Measurements from ENCODE around the gene KCNJ5. TPM values are rescaled to one million over a fixed set of nuclear protein-coding genes. Genes with fewer than 3 reads are reported as not detected.
A peak's percentile ranks its signal among the peaks of the same experiment; 100 is the strongest.

KCNJ5 gene
- total RNA-seq, 1 experiment from 2014 or later: 0.17 TPM

GRCh38 chr11:128846985-128847384 lies 44.2 kb upstream of the KCNJ5 start:
- TF ChIP-seq SRF (IDR thresholded peaks at IDR 0.05; ENCODE audit: low read depth) (no peak), REST (IDR thresholded peaks at IDR 0.05; ENCODE audit: low read depth) (no peak), RAD21 (IDR thresholded peaks at IDR 0.05; ENCODE audit: low read depth) (no peak)
- intact Hi-C loops (cut with micrococcal nuclease): loop anchor here (5.0 kb wide), 2 partner anchors 675 to 815 kb away; no protein-coding TSS in a partner anchor
- ATAC-seq (no peak), DNase-seq (ENCODE audit: low read depth, low spot score) (no peak)
- Histone ChIP-seq H3K4me1 (ENCODE audit: control insufficient read depth in 1 of 2, insufficient read depth in 2 of 2, low read length in 2 of 2) (no peaks in the 10 kb centered on the region), H4K20me1 (ENCODE audit: insufficient read depth) (no peaks in the 10 kb centered on the region), H3K4me2 (ENCODE audit: low read length) (no peak overlapping the region), H3K9me2 (ENCODE audit: insufficient read depth) (no peaks in the 10 kb centered on the region), H3K9ac (ENCODE audit: low read length) (no peak overlapping the region), H2AFZ (ENCODE audit: low read depth, low read length, poor library complexity, severe bottlenecking) (no peak overlapping the region), H3K27ac (ENCODE audit: low read depth, low read length) (no peak overlapping the region), H3K27me3 (ENCODE audit: insufficient read depth, low read length) (peaks cover 27% of the 10 kb centered on the region), H3K9me3 (ENCODE audit: control insufficient read depth in 1 of 2, insufficient read depth in 1 of 2, low read depth in 1 of 2, low read length in 2 of 2) (no peaks in the 10 kb centered on the region), H3K79me2 (ENCODE audit: insufficient read depth, low read length) (no peaks in the 10 kb centered on the region), H3K36me3 (ENCODE audit: control insufficient read depth in 1 of 2, insufficient read depth in 2 of 2, low read length in 2 of 2) (no peaks in the 10 kb centered on the region), H3K4me3 (replicated peaks in 1 of 2; ENCODE audit: low read depth in 1 of 2, low read length in 2 of 2) (no peak overlapping the region)
- ChIA-PET CTCF (no interaction called here), POLR2A (no interaction called here), RAD21 (ENCODE audit: low non-redundant PET in 1 of 2, low total read pairs in 2 of 2, uncharacterized antibody in 2 of 2, unreplicated experiment in 2 of 2) (no interaction called here)
- BruUV-seq (replicated peaks): no TSS peak

- Histone ChIP-seq H4K20me1 (ENCODE audit: insufficient read depth) (no peaks in the 10 kb centered on the region), H3K36me3 (ENCODE audit: control insufficient read depth in 1 of 2, insufficient read depth in 2 of 2, low read length in 2 of 2) (no peaks in the 10 kb centered on the region), H3K9me2 (ENCODE audit: insufficient read depth) (no peaks in the 10 kb centered on the region), H3K27me3 (ENCODE audit: insufficient read depth, low read length) (peaks cover 17% of the 10 kb centered on the region), H3K4me3 (replicated peaks in 1 of 2; ENCODE audit: low read depth in 1 of 2, low read length in 2 of 2) (no peak overlapping the region), H3K4me2 (ENCODE audit: low read length) (no peak overlapping the region), H3K79me2 (ENCODE audit: insufficient read depth, low read length) (no peaks in the 10 kb centered on the region), H3K27ac (ENCODE audit: low read depth, low read length) (no peak overlapping the region), H2AFZ (ENCODE audit: low read depth, low read length, poor library complexity, severe bottlenecking) (peak overlapping the region; percentile 80), H3K9me3 (ENCODE audit: control insufficient read depth in 1 of 2, insufficient read depth in 1 of 2, low read depth in 1 of 2, low read length in 2 of 2) (no peaks in the 10 kb centered on the region), H3K4me1 (ENCODE audit: control insufficient read depth in 1 of 2, insufficient read depth in 2 of 2, low read length in 2 of 2) (no peaks in the 10 kb centered on the region), H3K9ac (ENCODE audit: low read length) (no peak overlapping the region)
- DNase-seq (ENCODE audit: low read depth, low spot score) (peak; percentile 49), ATAC-seq (peak; percentile 100)
- no TSS peak for BruUV-seq (replicated peaks)
- ChIA-PET RAD21 (ENCODE audit: low non-redundant PET in 1 of 2, low total read pairs in 2 of 2, uncharacterized antibody in 2 of 2, unreplicated experiment in 2 of 2) (no interaction called here), POLR2A (no interaction called here), CTCF (interaction anchor here (1.2 kb wide), 2 partner anchors 18 to 22 kb away, joined by 4 read pairs; no protein-coding TSS in a partner anchor)
- intact Hi-C loops (cut with micrococcal nuclease): loop anchor here (5.0 kb wide), 2 partner anchors 677 to 817 kb away; no protein-coding TSS in a partner anchor
- TF ChIP-seq JUND (IDR thresholded peaks at IDR 0.05) (no peak), MAX (IDR thresholded peaks at IDR 0.05) (peak; percentile 54), POLR2A (IDR thresholded peaks at IDR 0.05; ENCODE audit: borderline replicate concordance, extremely low read depth, insufficient read depth, insufficient read length) (no peak), ATF3 (IDR thresholded peaks at IDR 0.05) (no peak), ZBTB33 (IDR thresholded peaks at IDR 0.05; ENCODE audit: extremely low read depth, insufficient replicate concordance, low read length) (no peak), EZH2 (IDR thresholded peaks at IDR 0.05) (no peak), ZNF274 (IDR thresholded peaks at IDR 0.05; ENCODE audit: low read depth, low read length) (no peak), ZFX (IDR thresholded peaks at IDR 0.05) (no peak), POLR2AphosphoS5 (IDR thresholded peaks at IDR 0.05; ENCODE audit: low read depth, low read length) (no peak), RAD21 (IDR thresholded peaks at IDR 0.05; ENCODE audit: low read depth) (peak; percentile 65), YY1 (IDR thresholded peaks at IDR 0.05; ENCODE audit: extremely low read depth, insufficient replicate concordance, low read depth, low read length) (peak; percentile 49)
Measured at GRCh38 chr11:128848815-128849455, 42.2 kb upstream of the KCNJ5 start.
